Peyer's patch (tissue), 4 donors: ENCODE results near the gene CALN1. TPM values are rescaled to one million over a fixed set of nuclear protein-coding genes. Genes with fewer than 3 reads are reported as not detected.
A peak's percentile ranks its signal among the peaks of the same experiment; 100 is the strongest.

Source experiments
- DNase-seq, 3 donors: peaks; one replicate each; pipeline ENCODE4 v3.0.0-alpha.2; 2017 to 2019
- H3K27ac ChIP-seq, 4 donors: fragments of 200-600 bp; sonication (generic); one replicate each; pipeline ENCODE4 v1.5.1; 2016 to 2019
- H3K27me3 ChIP-seq, 2 donors: fragments of 200-600 bp; sonication (generic); one replicate each; pipeline ENCODE4 v1.5.1; 2019
- H3K36me3 ChIP-seq, 3 donors: fragments of 200-600 bp; sonication (generic); one replicate each; pipeline ENCODE4 v1.5.1; 2016 to 2019
- H3K4me1 ChIP-seq, 4 donors: fragments of 200-600 bp; sonication (generic); one replicate each; pipeline ENCODE4 v1.5.1; 2016 to 2019
- H3K4me3 ChIP-seq, 4 donors: fragments of 200-600 bp; sonication (generic); 1 replicate in 3 of 4; 2 replicates in 1 of 4; pipeline ENCODE4 v1.5.1; 2016 to 2019; ENCODE audit warnings: mild to moderate bottlenecking in 1 of 4
- H3K9me3 ChIP-seq, 4 donors: fragments of 200-600 bp; sonication (generic); one replicate each; pipeline ENCODE4 v1.5.1; 2016 to 2019; ENCODE audit warnings: mild to moderate bottlenecking in 1 of 4
- POLR2A ChIP-seq, 2 donors: fragments of 450-650 bp; IDR thresholded peaks; one replicate each; pipeline ENCODE4 v1.5.1; 2017; ENCODE audit warnings: antibody characterized with exemption in 2 of 2, mild to moderate bottlenecking in 2 of 2, moderate library complexity in 2 of 2
- total RNA-seq, 4 donors: library from RNA; depleted of rRNA; stranded (reverse); fragments of >200 nt; gene quantifications; one replicate each; pipeline ENCODE4 v1.1.0, GENCODE V29; 2016
- TF ChIP-seq, protein P1 (sequence below), 6 experiments: fragments of 450-650 bp in 4 of 6; fragments of 200-600 bp in 2 of 6; sonication (generic) in 1 of 6; IDR thresholded peaks; one replicate each; pipeline ENCODE4 v1.5.1; 2017 to 2019; ENCODE audit warnings: antibody characterized with exemption in 6 of 6, mild to moderate bottlenecking in 3 of 6, moderate library complexity in 1 of 6

Gene CALN1
- total RNA-seq, 4 donors from 2014 or later = 0.13 TPM; not detected in 3

- H3K36me3 ChIP-seq = no peaks in the 10 kb centered on the region
- no peak for DNase-seq
- no peak overlapping the region for H3K4me3 ChIP-seq
- no peaks in the 10 kb centered on the region for H3K27me3 ChIP-seq
- H3K27ac ChIP-seq = no peak overlapping the region
- peaks cover 0 to 6% (median 0%) of the 10 kb centered on the region in 4 donors for H3K9me3 ChIP-seq
- H3K4me1 ChIP-seq = no peaks in the 10 kb centered on the region
- TF ChIP-seq, protein P1, sequence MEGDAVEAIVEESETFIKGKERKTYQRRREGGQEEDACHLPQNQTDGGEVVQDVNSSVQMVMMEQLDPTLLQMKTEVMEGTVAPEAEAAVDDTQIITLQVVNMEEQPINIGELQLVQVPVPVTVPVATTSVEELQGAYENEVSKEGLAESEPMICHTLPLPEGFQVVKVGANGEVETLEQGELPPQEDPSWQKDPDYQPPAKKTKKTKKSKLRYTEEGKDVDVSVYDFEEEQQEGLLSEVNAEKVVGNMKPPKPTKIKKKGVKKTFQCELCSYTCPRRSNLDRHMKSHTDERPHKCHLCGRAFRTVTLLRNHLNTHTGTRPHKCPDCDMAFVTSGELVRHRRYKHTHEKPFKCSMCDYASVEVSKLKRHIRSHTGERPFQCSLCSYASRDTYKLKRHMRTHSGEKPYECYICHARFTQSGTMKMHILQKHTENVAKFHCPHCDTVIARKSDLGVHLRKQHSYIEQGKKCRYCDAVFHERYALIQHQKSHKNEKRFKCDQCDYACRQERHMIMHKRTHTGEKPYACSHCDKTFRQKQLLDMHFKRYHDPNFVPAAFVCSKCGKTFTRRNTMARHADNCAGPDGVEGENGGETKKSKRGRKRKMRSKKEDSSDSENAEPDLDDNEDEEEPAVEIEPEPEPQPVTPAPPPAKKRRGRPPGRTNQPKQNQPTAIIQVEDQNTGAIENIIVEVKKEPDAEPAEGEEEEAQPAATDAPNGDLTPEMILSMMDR (IDR thresholded peaks at IDR 0.05) = no peak
- TF ChIP-seq POLR2A (IDR thresholded peaks at IDR 0.05) = no peak
These were observed 241.7 kb downstream of the CALN1 start for GRCh38 chr7:72170475-72170874.

DNA sequence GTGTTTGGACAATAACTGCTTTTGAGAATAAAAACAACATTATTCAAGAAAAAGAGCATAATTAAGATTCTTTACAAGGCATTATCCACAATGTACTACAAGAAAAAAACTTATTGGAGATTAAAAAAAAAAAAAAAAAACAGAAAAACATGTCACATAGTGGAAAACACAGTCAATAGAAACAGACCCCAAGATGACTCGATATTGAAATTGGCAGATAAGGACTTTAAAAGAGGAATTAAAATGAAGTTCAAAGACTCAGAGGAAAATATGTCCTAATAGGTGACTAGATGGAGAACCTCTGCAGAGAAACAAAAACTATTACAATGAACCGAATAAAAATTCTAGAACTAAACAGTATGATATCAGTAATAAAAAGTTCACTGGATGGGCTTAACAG lies 248.9 kb downstream of the CALN1 start:
- no peaks in the 10 kb centered on the region for H3K36me3 ChIP-seq
- H3K27ac ChIP-seq = no peak overlapping the region
- no peak overlapping the region for H3K4me3 ChIP-seq
- peaks cover 0 to 2% (median 0%) of the 10 kb centered on the region in 4 donors for H3K9me3 ChIP-seq
- no peak for DNase-seq
- no peaks in the 10 kb centered on the region for H3K4me1 ChIP-seq
- TF ChIP-seq, protein P1 (IDR thresholded peaks at IDR 0.05) = no peak
- no peak for TF ChIP-seq POLR2A (IDR thresholded peaks at IDR 0.05)
- no peaks in the 10 kb centered on the region for H3K27me3 ChIP-seq

DNA sequence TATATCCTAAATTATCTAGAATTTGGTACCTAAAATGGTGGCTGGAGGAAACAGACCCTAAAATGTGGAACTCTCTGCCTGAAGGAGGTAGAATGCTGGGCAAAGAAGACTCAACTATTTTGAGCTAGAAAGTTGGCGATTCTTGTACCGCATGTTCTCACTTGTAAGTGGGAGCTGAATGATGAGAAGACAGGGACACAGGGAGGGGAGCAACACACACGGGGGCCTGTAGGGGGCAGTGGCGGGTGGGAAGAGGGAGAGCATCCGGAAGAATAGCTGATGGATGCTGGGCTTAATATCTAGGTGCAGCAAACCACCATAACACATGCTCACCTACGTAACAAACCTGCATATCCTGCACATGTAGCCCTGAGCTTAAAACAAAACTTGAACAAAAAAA lies 250.6 kb downstream of the CALN1 start:
- TF ChIP-seq, protein P1 (IDR thresholded peaks at IDR 0.05) = no peak
- TF ChIP-seq POLR2A (IDR thresholded peaks at IDR 0.05) = no peak
- Histone ChIP-seq H3K27me3 (no peaks in the 10 kb centered on the region), H3K4me3 (no peak overlapping the region), H3K36me3 (no peaks in the 10 kb centered on the region), H3K9me3 (peaks cover 0 to 2% (median 0%) of the 10 kb centered on the region in 4 donors), H3K4me1 (no peaks in the 10 kb centered on the region), H3K27ac (no peak overlapping the region)
- DNase-seq = no peak

DNA sequence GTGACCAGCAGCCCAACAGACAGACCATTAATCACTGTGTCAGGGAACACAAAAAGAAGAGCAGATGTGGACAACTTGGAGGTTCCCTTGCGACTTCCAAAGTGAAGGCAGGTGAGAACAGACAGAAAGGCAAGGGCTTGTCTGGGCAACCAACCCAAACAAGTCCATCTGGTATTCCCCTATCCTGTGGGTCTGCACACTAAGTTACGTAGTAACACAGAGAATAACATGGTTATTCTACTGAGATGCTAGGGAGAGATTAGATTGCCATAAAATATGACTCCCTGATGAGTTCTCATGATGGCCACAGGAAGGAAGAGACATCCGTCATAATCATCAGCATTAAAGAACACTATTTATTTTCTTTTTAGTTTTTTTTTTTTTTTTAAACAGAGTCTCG lies 252.2 kb downstream of the CALN1 start:
- H3K27me3 ChIP-seq = no peaks in the 10 kb centered on the region
- no peak overlapping the region for H3K4me3 ChIP-seq
- no peaks in the 10 kb centered on the region for H3K4me1 ChIP-seq
- peaks cover 0 to 2% (median 0%) of the 10 kb centered on the region in 4 donors for H3K9me3 ChIP-seq
- no peak for DNase-seq
- TF ChIP-seq POLR2A (IDR thresholded peaks at IDR 0.05) = no peak
- TF ChIP-seq, protein P1 (IDR thresholded peaks at IDR 0.05) = no peak
- H3K27ac ChIP-seq = no peak overlapping the region
- H3K36me3 ChIP-seq = no peaks in the 10 kb centered on the region

DNA sequence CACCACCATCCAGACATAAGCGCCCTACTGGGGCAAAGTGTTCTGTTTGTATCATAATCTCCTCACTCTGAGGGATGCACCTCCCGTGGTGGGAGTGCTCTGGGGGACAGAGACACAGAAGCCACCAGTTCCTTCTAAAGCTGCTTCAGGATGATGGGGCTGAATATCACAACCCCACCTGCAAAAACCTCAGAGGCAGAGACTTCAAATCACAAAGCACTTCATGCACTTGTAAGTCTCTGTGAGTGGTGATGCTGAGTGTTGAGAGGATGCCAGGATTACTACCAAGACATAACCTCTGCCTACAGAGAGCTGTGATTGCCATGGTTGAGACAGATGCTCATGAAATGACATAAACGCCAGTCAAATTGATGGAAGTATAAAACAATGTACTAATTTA lies 255.5 kb downstream of the CALN1 start:
- Histone ChIP-seq H3K27ac (no peak overlapping the region), H3K27me3 (no peaks in the 10 kb centered on the region), H3K36me3 (no peaks in the 10 kb centered on the region), H3K9me3 (no peaks in the 10 kb centered on the region), H3K4me1 (no peaks in the 10 kb centered on the region), H3K4me3 (no peak overlapping the region)
- DNase-seq = no peak
- TF ChIP-seq POLR2A (IDR thresholded peaks at IDR 0.05) = no peak
- TF ChIP-seq, protein P1 (IDR thresholded peaks at IDR 0.05) = no peak

DNA sequence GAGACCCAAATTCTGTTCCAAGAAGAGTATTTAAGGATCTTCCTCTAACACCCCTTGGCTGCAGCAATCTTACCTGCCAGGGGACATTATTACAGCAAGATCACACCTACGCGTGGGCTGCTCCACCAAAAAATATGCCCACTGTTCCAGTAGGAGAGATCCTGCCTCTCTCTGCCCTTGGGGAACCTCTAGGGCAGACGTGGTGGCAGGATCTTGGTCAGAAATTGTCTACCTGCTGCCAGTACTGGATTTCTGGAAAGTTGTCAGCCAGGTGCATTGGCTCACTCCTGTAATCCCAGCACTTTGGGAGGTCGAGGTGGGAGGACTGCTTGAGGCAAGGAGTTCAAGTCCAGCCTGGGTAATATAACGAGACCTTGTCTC lies 259.0 kb downstream of the CALN1 start:
- no peaks in the 10 kb centered on the region for H3K36me3 ChIP-seq
- no peaks in the 10 kb centered on the region for H3K9me3 ChIP-seq
- H3K4me3 ChIP-seq = no peak overlapping the region
- DNase-seq = no peak
- TF ChIP-seq, protein P1 (IDR thresholded peaks at IDR 0.05) = no peak
- TF ChIP-seq POLR2A (IDR thresholded peaks at IDR 0.05) = no peak
- H3K27me3 ChIP-seq = no peaks in the 10 kb centered on the region
- H3K4me1 ChIP-seq = no peaks in the 10 kb centered on the region
- peak overlapping the region in 1 of 4 donors; percentile 16 for H3K27ac ChIP-seq
